GM23248 (cell line): Measurements from ENCODE around the gene ACER2. TPM values are rescaled to one million over a fixed set of nuclear protein-coding genes. Genes with fewer than 3 reads are reported as not detected.
A peak's percentile ranks its signal among the peaks of the same experiment; 100 is the strongest.

Experiments
- DNase-seq: peaks from one replicate; pipeline ENCODE4 v3.0.0-alpha.2; 2015
- H2AFZ ChIP-seq: fragments of 200-600 bp; sonication (generic); 2 replicates; pipeline ENCODE4 v1.6.1; 2016; ENCODE audit warnings: antibody characterized with exemption
- H3F3A ChIP-seq: fragments of 200-600 bp; sonication (generic); 2 replicates; pipeline ENCODE4 v1.6.1; 2016; ENCODE audit warnings: mild to moderate bottlenecking, antibody characterized with exemption, mixed run types; ENCODE audit not compliant: insufficient read depth
- H3K27ac ChIP-seq: fragments of 200-600 bp; sonication (generic); 2 replicates; pipeline ENCODE4 v1.5.1; 2016; ENCODE audit warnings: mild to moderate bottlenecking
- H3K27me3 ChIP-seq: fragments of 200-600 bp; sonication (generic); replicated peaks from 2 replicates; pipeline ENCODE4 v1.6.1; 2016; ENCODE audit warnings: mild to moderate bottlenecking; ENCODE audit not compliant: insufficient read depth
- H3K36me3 ChIP-seq: fragments of 200-600 bp; sonication (generic); 2 replicates; pipeline ENCODE4 v1.6.1; 2016; ENCODE audit warnings: low read depth, mild to moderate bottlenecking
- H3K4me1 ChIP-seq: fragments of 200-600 bp; sonication (generic); 2 replicates; pipeline ENCODE4 v1.6.1; 2016; ENCODE audit warnings: mild to moderate bottlenecking; ENCODE audit not compliant: insufficient read depth
- H3K4me2 ChIP-seq: fragments of 200-600 bp; sonication (generic); one replicate; pipeline ENCODE4 v1.6.1; 2016; ENCODE audit warnings: mild to moderate bottlenecking; ENCODE audit not compliant: unreplicated experiment
- H3K4me3 ChIP-seq: fragments of 200-600 bp; sonication (generic); 2 replicates; pipeline ENCODE4 v1.5.1; 2016; ENCODE audit warnings: mild to moderate bottlenecking
- H3K79me2 ChIP-seq: fragments of 200-600 bp; sonication (generic); 2 replicates; pipeline ENCODE4 v1.6.1; 2016; ENCODE audit warnings: mild to moderate bottlenecking; ENCODE audit not compliant: insufficient read depth
- H3K9ac ChIP-seq: fragments of 200-600 bp; sonication (generic); 2 replicates; pipeline ENCODE4 v1.6.1; 2016; ENCODE audit warnings: mild to moderate bottlenecking
- H3K9me2 ChIP-seq: fragments of 200-600 bp; sonication (generic); 2 replicates; pipeline ENCODE4 v1.6.1; 2016; ENCODE audit warnings: mixed run types, mild to moderate bottlenecking, moderate library complexity; ENCODE audit not compliant: insufficient read depth
- H3K9me3 ChIP-seq: fragments of 200-600 bp; sonication (generic); one replicate; pipeline ENCODE4 v1.6.1; 2017; ENCODE audit warnings: low read depth
- H4K20me1 ChIP-seq: fragments of 200-600 bp; sonication (generic); 2 replicates; pipeline ENCODE4 v1.6.0; 2016; ENCODE audit not compliant: insufficient read depth
- EZH2 ChIP-seq: fragments of 200-600 bp; sonication (generic); IDR thresholded peaks from 2 replicates; pipeline ENCODE4 v1.6.1; 2018; ENCODE audit warnings: antibody characterized with exemption, mild to moderate bottlenecking; ENCODE audit not compliant: insufficient read depth, poor library complexity, severe bottlenecking
- EZH2phosphoT487 ChIP-seq: fragments of 200-600 bp; sonication (generic); IDR thresholded peaks from 2 replicates; pipeline ENCODE4 v1.6.1; 2018; ENCODE audit warnings: antibody characterized with exemption, moderate library complexity, mild to moderate bottlenecking, low read depth; ENCODE audit not compliant: insufficient read depth
- WGBS, 2 experiments: methylation state at CpG; one replicate each; pipeline ENCODE4 v1.1.6; 2015 to 2017; ENCODE audit warnings: low lambda C conversion rate in 2 of 2, low coverage in 1 of 2; ENCODE audit errors: missing lambda C conversion rate in 2 of 2; 5-methylcytosine and 5-hydroxymethylcytosine counted together
- in situ Hi-C: fragments of 300-500 bp; cut with MboI; formaldehyde crosslinking; loops from 2 replicates; pipeline ENCODE4 v1.15.0; 2020
- polyA plus RNA-seq: library from polyadenylated mRNA; unstranded; fragments of >200 nt; fragmentation: Nextera tagmentation; extraction: Ambion mirVana; gene quantifications from 2 replicates; pipeline ENCODE4 v1.2.1, GENCODE V29; 2016
- total RNA-seq: library from RNA; depleted of rRNA; stranded (reverse); fragments of >200 nt; shearing (Covaris generic); gene quantifications from 2 replicates; pipeline ENCODE4 v1.2.3, GENCODE V29; 2014

The ACER2 gene
- total and polyA plus RNA-seq, 2 experiments from 2014 or later = 0.48 to 0.76 TPM

DNA sequence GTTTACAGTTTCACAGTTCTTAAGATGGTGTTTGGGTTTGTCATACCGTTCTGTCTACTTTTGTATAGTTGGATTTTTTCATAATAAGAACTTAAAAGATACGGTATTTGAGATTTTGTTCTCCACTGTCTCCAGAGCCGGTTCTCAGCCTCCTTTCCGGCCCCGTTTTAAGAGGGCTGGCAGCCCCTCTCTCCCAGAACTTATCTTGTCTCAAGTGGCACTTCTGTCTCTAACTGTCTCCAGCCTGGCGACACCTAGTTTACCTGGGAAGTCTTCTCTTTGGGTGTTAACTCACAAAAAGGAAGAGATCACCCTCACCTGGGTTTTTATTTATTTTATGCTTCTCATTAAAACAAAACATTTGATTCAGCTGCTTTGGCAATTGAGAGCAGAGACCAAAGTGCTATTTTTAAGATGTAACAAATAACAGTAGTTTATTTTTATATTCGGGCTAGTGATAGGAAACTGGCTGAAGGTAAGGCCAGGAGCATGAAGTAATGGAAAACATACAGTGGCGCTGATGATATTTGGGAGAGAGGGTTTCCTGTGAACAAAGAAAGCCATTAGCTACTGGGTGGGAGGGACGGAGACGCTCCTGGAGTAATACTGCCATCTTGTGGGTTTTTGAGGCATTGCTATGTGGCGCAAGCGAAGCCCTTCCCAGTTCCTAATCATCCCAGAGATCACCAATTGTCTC is 48.3 kb downstream of the ACER2 start:
- in situ Hi-C loops = no loop called here
- H3K9ac ChIP-seq = peak overlapping the region; percentile 30; the same call in 1 of the 2 replicates
- H3K4me2 ChIP-seq = peak overlapping the region; percentile 24
- no peaks in the 10 kb centered on the region for H3K9me2 ChIP-seq
- H3K27ac ChIP-seq = no peak overlapping the region
- TF ChIP-seq EZH2phosphoT487 (no peak), EZH2 (no peak)
- no peaks in the 10 kb centered on the region for H3K79me2 ChIP-seq
- 24% methylated on average over 12 of the region's 12 CpGs for WGBS, 2 experiments
- peak overlapping the region; percentile 54 for H3K4me3 ChIP-seq
- H2AFZ ChIP-seq = peak overlapping the region; percentile 83
- no peaks in the 10 kb centered on the region for H3K36me3 ChIP-seq
- peak; percentile 81 for DNase-seq
- no peaks in the 10 kb centered on the region for H3F3A ChIP-seq
- H4K20me1 ChIP-seq = no peaks in the 10 kb centered on the region
- H3K9me3 ChIP-seq = no peaks in the 10 kb centered on the region
- H3K4me1 ChIP-seq = peaks cover 5% of the 10 kb centered on the region; the same call in 1 of the 2 replicates
- no peaks in the 10 kb centered on the region for H3K27me3 ChIP-seq

DNA sequence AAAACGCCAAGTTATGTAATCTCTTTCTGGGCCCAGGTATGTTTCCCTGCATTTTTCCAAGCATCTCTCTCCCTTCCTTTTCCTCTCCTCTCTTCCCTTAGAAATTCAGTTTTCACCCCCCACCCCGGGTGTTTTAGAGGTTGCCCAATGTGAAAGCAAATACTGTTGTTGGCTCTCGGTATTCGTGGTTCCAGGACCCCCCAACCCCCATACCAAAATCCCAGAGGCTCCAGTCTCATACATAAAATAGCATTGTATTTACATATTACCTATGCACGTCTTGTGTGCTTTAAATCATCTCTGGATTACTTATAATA is 48.8 kb downstream of the ACER2 start:
- Histone ChIP-seq H3K4me1 (peaks cover 5% of the 10 kb centered on the region; the same call in 1 of the 2 replicates), H3K79me2 (no peaks in the 10 kb centered on the region), H4K20me1 (no peaks in the 10 kb centered on the region), H3K27ac (no peak overlapping the region), H3K27me3 (no peaks in the 10 kb centered on the region), H3K9ac (peak overlapping the region; percentile 30; the same call in 1 of the 2 replicates), H3F3A (no peaks in the 10 kb centered on the region), H3K4me3 (peak overlapping the region; percentile 54), H3K9me2 (no peaks in the 10 kb centered on the region), H3K36me3 (no peaks in the 10 kb centered on the region), H3K4me2 (peak overlapping the region; percentile 24), H2AFZ (peak overlapping the region; percentile 83), H3K9me3 (no peaks in the 10 kb centered on the region)
- no peak for TF ChIP-seq EZH2
- TF ChIP-seq EZH2phosphoT487 = no peak
- DNase-seq = no peak
- 12 to 35% methylated on average over 4 to 5 of the region's 5 CpGs for WGBS, 2 experiments
- in situ Hi-C loops = no loop called here

DNA sequence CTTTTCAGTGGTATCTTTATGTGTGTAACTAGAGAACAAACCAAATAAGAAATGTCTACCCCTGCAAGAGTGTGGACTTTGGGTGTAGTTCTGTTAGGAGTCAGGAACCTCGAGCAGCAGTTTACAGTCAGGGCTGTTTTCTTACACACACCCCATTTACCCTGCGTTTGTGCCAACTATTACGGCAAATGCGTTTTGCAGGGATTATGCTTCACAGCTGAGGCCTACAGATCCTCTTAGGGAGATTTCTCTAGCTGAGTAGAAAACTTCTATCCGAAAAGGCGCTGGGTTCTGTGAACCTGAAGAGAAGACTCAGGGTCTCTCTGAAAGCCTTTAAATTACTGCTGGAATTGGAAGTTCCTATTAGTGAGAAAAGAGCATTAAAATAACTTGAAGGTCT is 51.4 kb downstream of the ACER2 start:
- H3K27ac ChIP-seq = no peak overlapping the region
- no peaks in the 10 kb centered on the region for H3F3A ChIP-seq
- no peak for TF ChIP-seq EZH2phosphoT487
- no peak for TF ChIP-seq EZH2
- WGBS, 2 experiments = 57 to 59% methylated on average over 6 of the region's 6 CpGs
- no peak for DNase-seq
- no peak overlapping the region for H3K4me2 ChIP-seq
- no peaks in the 10 kb centered on the region for H3K79me2 ChIP-seq
- no peaks in the 10 kb centered on the region for H4K20me1 ChIP-seq
- H3K4me1 ChIP-seq = peaks cover 5% of the 10 kb centered on the region; the same call in 1 of the 2 replicates
- H3K9me3 ChIP-seq = no peaks in the 10 kb centered on the region
- H3K9ac ChIP-seq = no peak overlapping the region
- in situ Hi-C loops = no loop called here
- no peaks in the 10 kb centered on the region for H3K36me3 ChIP-seq
- H3K27me3 ChIP-seq = no peaks in the 10 kb centered on the region
- H3K4me3 ChIP-seq = no peak overlapping the region
- no peaks in the 10 kb centered on the region for H3K9me2 ChIP-seq
- no peak overlapping the region; the same call in 1 of the 2 replicates for H2AFZ ChIP-seq

DNA sequence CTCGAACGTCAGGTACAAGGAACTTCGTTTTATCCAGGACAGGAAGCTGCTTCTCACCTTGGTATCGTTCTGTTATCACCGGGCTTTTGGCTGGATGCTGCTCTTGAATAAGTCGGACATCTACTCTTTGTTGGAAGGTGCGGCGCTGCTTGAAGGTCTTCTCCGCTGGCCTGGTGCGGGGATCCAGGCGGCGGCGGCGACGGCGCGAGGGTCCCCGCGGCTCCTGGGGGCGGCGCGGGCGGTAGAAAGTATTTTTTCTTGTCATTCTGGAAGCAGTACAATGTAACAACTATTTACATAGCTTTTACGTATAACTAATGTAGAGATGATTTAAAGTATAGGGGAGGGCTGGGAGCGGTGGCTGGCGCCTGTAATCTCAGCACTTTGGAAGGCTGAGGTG is 52.3 kb downstream of the ACER2 start:
- no peaks in the 10 kb centered on the region for H3K27me3 ChIP-seq
- no peaks in the 10 kb centered on the region for H3K9me3 ChIP-seq
- H3K9ac ChIP-seq = no peak overlapping the region
- H3K4me3 ChIP-seq = no peak overlapping the region
- in situ Hi-C loops = no loop called here
- no peak overlapping the region for H2AFZ ChIP-seq
- no peak for DNase-seq
- H3K4me1 ChIP-seq = peaks cover 5% of the 10 kb centered on the region; the same call in 1 of the 2 replicates
- H4K20me1 ChIP-seq = no peaks in the 10 kb centered on the region
- H3K36me3 ChIP-seq = no peaks in the 10 kb centered on the region
- TF ChIP-seq EZH2phosphoT487 (no peak), EZH2 (no peak)
- no peaks in the 10 kb centered on the region for H3F3A ChIP-seq
- no peak overlapping the region for H3K27ac ChIP-seq
- no peak overlapping the region for H3K4me2 ChIP-seq
- WGBS, 2 experiments = 96 to 97% methylated on average over 26 of the region's 26 CpGs
- no peaks in the 10 kb centered on the region for H3K79me2 ChIP-seq
- no peaks in the 10 kb centered on the region for H3K9me2 ChIP-seq
